Hematopoietic multipotent progenitor cell treated with erythropoietin and hydrocortisone succinate and interleukin-3 and kit ligand, for 8 days (in vitro differentiated cells): ENCODE results near the gene HPS1.

Experiments
- DNase-seq: peaks from one replicate; pipeline ENCODE4 v3.0.0-alpha.2; 2015

Gene HPS1

GRCh38 chr10:98431016-98431415, 15.7 kb downstream of the HPS1 start:
- DNase-seq, result no peak

DNA sequence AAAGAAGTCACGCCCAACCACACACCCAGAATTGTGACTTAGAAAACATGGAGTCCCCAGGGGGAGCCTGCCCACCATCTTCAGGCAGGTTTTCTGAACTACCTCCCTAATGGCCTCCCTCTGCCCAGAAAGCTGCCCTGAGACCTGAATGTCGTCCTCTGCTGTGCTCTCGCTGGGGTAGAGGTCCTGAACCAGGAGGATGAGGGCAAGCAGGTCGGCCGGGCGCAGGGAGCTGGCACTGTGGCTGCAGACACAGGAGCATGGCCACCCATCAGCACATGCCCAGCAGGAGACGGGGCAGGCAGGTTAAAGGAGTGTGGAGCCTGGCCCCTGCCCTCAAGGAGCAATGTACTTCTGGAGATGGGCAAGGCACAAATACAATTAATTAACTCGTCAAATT, 16.3 kb downstream of the HPS1 start:
- DNase-seq, result no peak

DNA sequence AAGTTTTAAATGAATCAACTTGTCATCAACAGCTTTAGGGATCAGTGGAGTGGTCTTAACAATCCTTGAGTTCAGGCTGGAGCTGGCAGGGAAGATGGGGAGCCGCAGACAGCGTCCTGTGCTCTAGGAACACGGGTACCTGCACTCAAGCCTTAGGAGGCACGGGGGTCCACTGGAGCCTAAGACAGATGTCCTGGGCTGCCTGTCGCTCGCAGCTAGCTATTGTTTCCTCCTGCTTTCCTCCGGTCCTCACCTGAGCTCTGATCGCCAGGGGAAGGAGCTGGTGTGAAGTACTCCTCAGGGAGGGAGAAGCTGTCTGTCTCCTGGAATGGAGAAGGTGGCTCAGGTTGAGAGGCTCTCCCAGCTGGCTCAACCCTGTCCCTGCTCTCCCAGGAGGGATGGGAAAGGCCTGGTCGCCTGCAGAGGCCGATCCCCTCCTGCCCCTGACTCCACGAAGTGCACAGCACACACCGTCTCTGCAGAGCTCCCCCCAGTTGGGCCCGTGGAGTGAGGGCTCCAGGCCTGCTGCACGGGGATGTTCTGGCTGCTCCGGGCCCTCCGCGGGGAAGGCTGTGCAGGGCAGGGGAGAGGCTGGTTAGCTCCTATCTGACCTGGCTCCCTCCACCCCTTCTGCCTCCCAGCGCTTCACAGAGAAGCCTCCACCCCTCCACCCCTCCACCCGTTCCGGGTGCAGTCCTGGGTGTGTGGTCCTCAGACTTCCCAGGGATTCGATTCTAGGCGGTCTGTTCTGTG, 17.2 kb downstream of the HPS1 start:
- no peak for DNase-seq

DNA sequence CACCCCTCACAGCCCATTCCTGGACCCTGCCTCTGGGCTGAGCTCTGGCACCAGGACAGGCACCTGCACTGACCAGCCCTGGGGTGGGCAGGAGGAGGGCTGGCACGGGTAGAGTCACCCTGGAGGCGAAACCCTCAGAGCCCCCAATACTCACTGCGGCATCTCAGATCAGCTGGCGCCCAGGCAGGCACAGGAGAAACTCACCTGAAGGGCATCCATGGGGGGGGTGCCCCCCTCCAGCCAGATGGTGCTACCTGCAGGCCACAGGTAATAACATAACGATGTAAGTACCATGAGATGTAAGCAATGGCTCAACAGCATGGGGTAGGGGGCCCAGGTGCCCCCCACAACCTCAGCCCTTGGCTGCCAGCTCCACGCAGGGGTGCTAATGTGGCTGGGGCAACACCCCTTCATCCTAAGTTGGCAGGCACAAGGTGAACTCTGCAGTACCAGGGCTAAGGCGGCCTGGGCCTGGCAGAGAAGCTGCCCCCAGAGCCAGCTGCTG, 19.7 kb downstream of the HPS1 start:
- no peak for DNase-seq

GRCh38 chr10:98425511-98426352, 21.0 kb downstream of the HPS1 start:
- DNase-seq, result peak; percentile 80

DNA sequence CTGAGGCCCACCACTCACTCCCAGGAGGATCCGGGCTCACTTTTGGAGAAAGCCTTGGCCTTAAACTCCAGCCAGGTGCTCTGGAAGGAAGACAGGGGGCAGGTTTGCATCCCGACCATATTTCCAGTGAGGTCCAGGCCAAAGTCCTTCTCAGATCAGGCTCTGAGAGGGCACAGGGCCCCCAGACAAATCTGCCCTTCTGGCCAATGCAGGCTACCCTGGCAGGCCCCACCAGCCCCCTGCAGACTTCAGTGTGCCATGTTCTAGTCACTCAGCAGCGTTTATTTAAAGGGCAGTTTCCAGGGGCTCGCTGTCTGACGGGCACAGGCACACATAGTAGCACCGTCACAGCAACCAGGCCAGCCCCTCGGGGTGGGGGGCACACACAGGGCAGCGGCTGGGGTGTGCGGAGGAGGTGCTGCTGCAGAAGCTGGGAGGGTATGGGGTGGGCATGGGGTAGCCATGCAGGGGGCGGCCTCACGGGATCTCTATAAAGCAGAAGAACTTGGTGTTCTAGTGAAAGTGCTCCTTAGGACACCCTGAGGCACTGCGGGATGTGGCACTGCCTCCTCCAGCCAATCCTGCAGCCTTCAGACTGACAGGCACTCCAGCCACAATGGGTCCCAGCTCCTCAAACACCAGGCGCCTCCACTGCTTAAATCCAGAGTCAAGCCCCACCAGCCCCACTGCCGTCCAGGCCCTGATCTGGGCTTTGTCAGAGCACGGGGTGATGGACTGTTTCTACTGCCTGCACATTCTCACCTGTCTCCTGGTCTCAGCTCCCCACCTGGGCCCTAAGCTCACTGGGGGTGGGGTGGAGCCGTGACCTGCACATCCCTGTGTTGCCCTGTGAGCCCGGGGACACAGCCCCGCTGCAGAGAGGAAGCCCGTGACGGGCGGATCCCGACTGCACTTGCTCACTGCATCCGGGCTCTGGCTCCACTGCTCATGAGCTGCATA, 22.2 kb downstream of the HPS1 start:
- DNase-seq, result no peak

DNA sequence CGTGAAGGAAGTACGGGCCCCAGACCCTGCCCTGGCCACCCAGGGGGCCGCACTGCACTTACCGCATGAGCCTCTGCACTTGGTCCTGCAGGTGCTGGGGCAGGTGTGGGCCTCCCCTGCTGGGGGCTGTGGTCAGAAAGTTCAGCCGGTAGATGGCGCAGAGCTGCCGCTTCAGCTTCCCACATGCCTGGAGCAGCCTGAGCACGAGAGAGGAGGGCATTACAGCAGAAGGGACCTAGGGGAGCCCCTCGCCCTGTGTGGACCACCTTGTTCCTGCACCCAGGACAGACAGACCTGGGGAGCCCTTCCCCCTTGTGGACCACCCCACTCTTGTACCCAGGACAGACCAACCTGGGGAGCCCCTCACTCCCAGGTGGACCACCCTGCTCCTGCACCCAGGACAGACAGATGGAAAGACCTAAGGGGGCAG, 23.0 kb downstream of the HPS1 start:
- DNase-seq, result no peak

- no peak for DNase-seq
Measured at GRCh38 chr10:98422182-98422581, 24.6 kb downstream of the HPS1 start.

GRCh38 chr10:98420786-98421185, 25.9 kb downstream of the HPS1 start:
- no peak for DNase-seq

GRCh38 chr10:98419469-98420261, 27.1 kb downstream of the HPS1 start:
- no peak for DNase-seq

DNA sequence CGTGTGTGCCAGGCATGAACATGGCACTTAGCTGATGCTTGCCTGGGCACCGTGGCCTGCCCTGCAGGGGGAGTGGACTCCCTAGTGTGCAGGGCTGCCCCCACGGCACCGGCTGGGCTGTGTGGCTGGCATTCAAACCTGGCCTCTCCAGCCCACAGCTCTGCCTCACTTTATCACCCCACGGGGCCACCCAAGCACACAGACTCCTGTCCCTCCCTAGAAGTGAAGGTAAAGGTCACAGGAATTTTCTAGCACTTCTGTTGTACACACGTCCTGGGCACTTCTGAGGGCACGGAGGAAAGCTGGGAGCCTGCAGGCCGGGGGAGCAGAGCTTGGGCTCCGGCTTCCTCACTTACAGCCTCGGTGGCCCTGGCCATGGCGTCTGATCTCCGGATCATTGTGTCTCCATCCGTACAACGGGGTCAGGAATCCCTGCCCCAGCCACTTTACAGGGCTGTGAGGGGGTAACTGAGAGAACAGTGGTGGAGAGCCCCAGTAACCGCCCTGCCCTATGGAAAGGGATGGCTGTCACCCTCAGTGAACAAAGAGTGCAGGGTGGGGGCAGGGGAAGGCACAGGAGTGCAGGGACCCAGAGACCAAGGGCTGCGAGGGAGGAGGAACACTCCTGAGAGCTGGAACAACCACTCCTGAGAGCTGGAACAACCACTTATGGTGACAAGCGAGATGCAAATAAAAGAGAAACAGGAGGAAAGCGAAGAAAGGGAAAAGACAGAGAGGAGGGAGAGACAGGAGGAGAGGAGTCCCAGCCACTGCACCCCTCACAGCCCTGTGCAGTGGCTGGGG, 27.9 kb downstream of the HPS1 start:
- DNase-seq, result no peak

GRCh38 chr10:98417973-98418664, 28.6 kb downstream of the HPS1 start:
- DNase-seq, result no peak

- no peak for DNase-seq
Measured at GRCh38 chr10:98417481-98417959, 29.2 kb downstream of the HPS1 start.

DNA sequence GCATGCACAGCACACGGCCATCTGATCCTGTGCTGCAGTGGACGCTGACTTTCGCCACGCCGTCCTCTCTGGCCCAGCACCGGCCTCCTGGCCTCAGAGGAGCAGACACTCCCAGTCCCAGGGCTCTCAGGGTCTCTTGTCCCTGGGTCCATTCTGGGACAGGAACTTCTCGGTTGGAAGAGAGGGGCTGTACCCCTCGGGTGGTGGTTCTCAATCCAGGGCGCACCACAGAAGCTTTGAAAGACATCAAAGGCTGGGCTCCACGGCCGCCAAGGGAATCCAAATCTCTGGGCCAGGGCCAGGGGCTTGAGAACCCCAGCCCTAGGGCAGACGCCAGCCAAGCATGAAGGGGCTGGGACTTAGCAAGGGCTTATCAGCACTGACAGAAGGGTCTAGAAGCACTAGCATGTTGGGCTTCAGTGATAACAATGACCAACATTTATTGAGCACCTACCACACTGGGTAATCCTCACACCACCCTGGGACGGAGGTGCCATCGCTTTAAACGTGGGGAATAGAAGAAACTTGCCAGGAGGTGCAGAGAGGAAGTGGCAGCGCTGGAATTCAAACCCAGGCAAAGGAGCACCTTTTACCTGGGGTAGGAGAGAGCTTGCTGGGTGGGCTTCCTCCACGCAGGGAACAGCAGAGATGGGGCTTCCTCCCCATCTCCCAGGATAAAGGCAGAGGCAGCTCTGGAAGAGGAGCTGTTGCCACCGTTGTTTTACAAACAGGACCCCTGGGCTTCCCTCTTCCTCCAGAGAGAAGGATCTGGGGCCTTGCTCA, 29.9 kb downstream of the HPS1 start:
- peak; percentile 80 for DNase-seq

DNA sequence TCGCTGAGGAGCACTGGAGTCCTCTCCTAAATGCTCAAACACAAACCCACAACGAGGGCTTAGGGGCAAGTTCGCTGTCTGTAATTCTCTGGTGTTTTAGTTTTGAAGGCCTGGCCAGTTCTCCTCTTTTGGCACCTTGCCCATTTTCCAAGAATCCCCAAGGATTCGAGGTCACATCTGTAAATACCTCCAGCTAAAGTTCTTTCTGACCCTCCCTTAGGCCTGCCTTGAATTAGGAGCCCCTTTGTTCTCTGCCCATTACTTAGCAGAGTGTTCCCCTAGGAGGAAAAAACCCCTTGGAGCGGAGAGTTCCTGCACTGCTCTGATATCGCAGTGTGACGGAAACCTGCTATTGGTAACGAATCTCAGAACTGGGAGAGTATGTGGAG, 31.0 kb downstream of the HPS1 start:
- DNase-seq, result no peak

DNA sequence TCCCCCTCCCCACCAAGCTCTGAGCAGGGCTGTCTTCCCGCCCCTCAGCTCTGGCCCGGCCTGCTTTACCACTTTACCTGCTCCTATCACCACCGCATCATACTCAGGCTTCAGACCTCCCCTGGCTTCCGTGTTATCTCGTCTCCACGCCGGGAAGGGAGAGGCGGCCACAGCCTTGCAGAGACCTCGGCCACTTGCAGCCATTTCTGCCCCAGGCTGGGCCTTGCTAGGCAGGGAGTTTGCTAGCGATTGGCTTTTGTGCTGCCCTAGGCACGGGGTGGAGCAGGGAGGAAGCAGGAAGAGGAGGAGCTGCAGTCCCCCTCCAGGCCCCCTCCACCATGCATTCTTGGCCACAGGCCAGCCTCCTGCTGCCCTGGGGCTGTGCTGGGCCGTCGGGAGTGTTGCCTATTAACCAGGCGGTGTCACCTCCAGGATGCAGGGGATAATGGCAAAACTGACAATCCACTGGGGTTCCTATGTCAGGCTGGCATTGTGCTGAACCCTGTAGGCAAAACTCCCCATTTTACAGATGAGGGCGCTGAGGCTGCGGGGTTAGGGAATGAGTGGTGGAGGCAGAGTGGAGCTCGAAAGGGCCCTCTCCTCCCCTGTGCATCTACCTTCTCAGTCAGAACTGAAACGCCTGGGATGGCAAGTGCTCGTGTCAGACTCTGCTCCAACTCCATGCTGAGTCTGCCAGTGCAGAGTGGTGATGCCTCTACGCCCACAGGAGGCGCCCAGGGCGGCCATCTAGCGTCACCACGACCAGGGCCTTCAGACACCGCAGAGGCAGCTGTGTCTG, 31.6 kb downstream of the HPS1 start, which contains the start of gene PYROXD2:
Gene PYROXD2, minus strand, starts transcription at position 251 of the 799 bp plus-strand sequence. Its CDS starts 47 bp downstream, at position 204.
- DNase-seq, result peak; percentile 93

- DNase-seq, result no peak
Measured at GRCh38 chr10:98414578-98414931, 32.2 kb downstream of the HPS1 start.

DNA sequence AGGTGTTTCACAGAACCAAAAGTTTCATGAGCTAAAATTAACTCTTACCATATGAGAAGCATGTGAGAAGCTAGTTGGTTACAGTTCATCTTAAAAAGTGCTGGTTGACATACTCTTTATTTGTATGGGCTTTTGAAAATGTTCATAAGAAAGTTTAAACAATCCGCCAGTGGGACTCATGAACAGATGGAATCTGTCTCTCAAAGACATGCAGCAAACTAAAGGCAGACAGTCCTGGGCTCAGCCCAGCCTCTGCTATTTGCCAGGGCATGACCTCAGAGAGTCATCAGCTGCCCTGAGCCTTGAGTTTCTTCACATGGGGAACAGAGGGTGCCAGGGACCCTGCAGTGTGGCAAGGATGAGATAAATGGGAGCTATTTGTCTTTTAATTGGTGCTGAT, 35.0 kb downstream of the HPS1 start:
- DNase-seq, result no peak

- no peak for DNase-seq
Measured at GRCh38 chr10:98411166-98411565, 35.6 kb downstream of the HPS1 start.
